ENCODE data around the gene SLC25A34.

- TF ChIP-seq, protein P1, sequence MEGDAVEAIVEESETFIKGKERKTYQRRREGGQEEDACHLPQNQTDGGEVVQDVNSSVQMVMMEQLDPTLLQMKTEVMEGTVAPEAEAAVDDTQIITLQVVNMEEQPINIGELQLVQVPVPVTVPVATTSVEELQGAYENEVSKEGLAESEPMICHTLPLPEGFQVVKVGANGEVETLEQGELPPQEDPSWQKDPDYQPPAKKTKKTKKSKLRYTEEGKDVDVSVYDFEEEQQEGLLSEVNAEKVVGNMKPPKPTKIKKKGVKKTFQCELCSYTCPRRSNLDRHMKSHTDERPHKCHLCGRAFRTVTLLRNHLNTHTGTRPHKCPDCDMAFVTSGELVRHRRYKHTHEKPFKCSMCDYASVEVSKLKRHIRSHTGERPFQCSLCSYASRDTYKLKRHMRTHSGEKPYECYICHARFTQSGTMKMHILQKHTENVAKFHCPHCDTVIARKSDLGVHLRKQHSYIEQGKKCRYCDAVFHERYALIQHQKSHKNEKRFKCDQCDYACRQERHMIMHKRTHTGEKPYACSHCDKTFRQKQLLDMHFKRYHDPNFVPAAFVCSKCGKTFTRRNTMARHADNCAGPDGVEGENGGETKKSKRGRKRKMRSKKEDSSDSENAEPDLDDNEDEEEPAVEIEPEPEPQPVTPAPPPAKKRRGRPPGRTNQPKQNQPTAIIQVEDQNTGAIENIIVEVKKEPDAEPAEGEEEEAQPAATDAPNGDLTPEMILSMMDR (IDR thresholded peaks at IDR 0.05), result no peak
- no peak for TF ChIP-seq POLR2A (IDR thresholded peaks at IDR 0.05)
Observed at GRCh38 chr1:15698201-15698600, 37.9 kb upstream of the SLC25A34 start.
